Activated naive CD8-positive, alpha-beta T cell treated with anti-CD3 and anti-CD28 coated beads, Interleukin-2, amount 10 ng/mL, durations not matched to agents 7 days and 5 days (primary cell): ENCODE results near the gene CIB1. TPM values are rescaled to one million over a fixed set of nuclear protein-coding genes. Genes with fewer than 3 reads are reported as not detected.
A peak's percentile ranks its signal among the peaks of the same experiment; 100 is the strongest.

Source experiments
- ATAC-seq: fragments of 150-1000 bp; cut with Tn5 transposase; one replicate; pipeline ENCODE4 v1.10.0; 2021; ENCODE audit warnings: low read depth, moderate library complexity
- POLR2A ChIA-PET: fragments of 350-600 bp; sonication (Branson Sonifier 250); formaldehyde crosslinking; loops from one replicate; lab custom pipeline; 2021; ENCODE audit warnings: antibody characterized with exemption; lab: Charles Lee
- DNase-seq: peaks from one replicate; pipeline ENCODE4 v3.0.0; 2021
- H3K27ac Mint-ChIP-seq: one replicate; pipeline ENCODE4 v1.8.0; 2022; ENCODE audit warnings: mild to moderate bottlenecking, mixed read lengths
- H3K27me3 Mint-ChIP-seq: one replicate; pipeline ENCODE4 v1.8.0; 2022; ENCODE audit warnings: mild to moderate bottlenecking, moderate library complexity, mixed read lengths
- H3K36me3 Mint-ChIP-seq: one replicate; pipeline ENCODE4 v1.8.0; 2021; ENCODE audit warnings: mild to moderate bottlenecking, mixed read lengths
- H3K4me1 Mint-ChIP-seq: one replicate; pipeline ENCODE4 v1.8.0; 2021; ENCODE audit warnings: mixed read lengths
- H3K4me3 Mint-ChIP-seq: one replicate; pipeline ENCODE4 v1.8.0; 2022; ENCODE audit warnings: mild to moderate bottlenecking, moderate library complexity, mixed read lengths
- H3K9me3 Mint-ChIP-seq: one replicate; pipeline ENCODE4 v1.8.0; 2021; ENCODE audit warnings: mixed read lengths
- total RNA-seq, 2 experiments: library from RNA; stranded (reverse); gene quantifications; one replicate each; pipeline ENCODE4 v1.2.3, GENCODE V29; 2021

CIB1 gene
- total RNA-seq, 2 experiments from 2014 or later = 129 to 130 TPM

GRCh38 chr15:90222547-90222946 lies 11.2 kb downstream of the CIB1 start:
- H3K27ac Mint-ChIP-seq = no peak overlapping the region
- H3K9me3 Mint-ChIP-seq = no peaks in the 10 kb centered on the region
- H3K4me1 Mint-ChIP-seq = peaks cover 5% of the 10 kb centered on the region
- POLR2A ChIA-PET = interaction anchor here (1.2 kb wide), 1 partner anchor 30 kb away, joined by 3 read pairs; no protein-coding TSS in a partner anchor
- ATAC-seq (no peak), DNase-seq (no peak)
- H3K36me3 Mint-ChIP-seq = no peaks in the 10 kb centered on the region
- no peak overlapping the region for H3K4me3 Mint-ChIP-seq
- H3K27me3 Mint-ChIP-seq = no peaks in the 10 kb centered on the region

- no peaks in the 10 kb centered on the region for H3K27me3 Mint-ChIP-seq
- no peaks in the 10 kb centered on the region for H3K9me3 Mint-ChIP-seq
- no peak overlapping the region for H3K27ac Mint-ChIP-seq
- no peaks in the 10 kb centered on the region for H3K36me3 Mint-ChIP-seq
- H3K4me3 Mint-ChIP-seq = no peak overlapping the region
- DNase-seq = no peak
- ATAC-seq = no peak
- POLR2A ChIA-PET = interaction anchor here (0.7 to 2.4 kb wide), 2 partner anchors 10 to 20 kb away, joined by 3 to 12 read pairs; partner anchors contain the start of gene SEMA4B
- peaks cover 5% of the 10 kb centered on the region for H3K4me1 Mint-ChIP-seq
Measured at GRCh38 chr15:90221246-90221900, 12.4 kb downstream of the CIB1 start.

DNA sequence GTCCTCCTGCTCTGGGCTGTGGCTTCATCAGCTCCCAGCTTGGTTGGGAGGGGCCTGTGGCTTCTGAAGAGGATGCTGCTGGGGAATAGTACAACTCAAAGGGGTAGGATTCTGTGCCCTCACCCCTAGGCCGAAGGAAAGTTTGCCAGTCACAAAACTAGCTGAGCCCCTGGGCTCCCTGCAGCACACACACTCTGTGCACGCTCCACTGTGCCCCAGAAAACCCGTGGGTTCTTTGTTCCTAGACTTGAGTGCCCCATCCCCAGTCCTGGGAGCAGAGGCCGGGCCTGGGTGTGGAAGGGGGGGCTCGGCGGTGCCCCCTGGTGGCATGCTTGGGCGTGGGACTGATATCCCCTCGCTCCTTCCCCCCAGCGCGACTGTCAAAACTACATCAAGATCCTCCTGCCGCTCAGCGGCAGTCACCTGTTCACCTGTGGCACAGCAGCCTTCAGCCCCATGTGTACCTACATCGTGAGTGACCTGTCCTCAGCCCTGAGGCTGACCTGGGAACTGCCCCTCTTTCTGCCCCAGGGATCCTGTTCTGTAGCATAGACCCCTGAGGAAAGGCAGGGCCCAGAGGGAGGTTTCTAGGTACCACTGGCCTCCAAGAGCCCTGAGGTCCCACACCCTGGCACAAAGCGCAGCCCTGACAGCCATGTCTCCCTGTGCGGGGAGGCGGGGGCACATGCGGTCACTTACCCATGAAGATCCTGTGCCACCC lies 14.2 kb downstream of the CIB1 start:
- peak; percentile 80 for DNase-seq

GRCh38 chr15:90217671-90218394 lies 15.9 kb downstream of the CIB1 start:
- no peak overlapping the region for H3K4me3 Mint-ChIP-seq
- H3K9me3 Mint-ChIP-seq = no peaks in the 10 kb centered on the region
- H3K27ac Mint-ChIP-seq = no peak overlapping the region
- ATAC-seq (no peak), DNase-seq (no peak)
- POLR2A ChIA-PET = interaction anchor here (0.7 to 1.0 kb wide), 3 partner anchors 13 to 17 kb away, joined by 3 to 4 read pairs (median 4); partner anchors contain the start of genes CIB1, GDPGP1 and SEMA4B
- H3K36me3 Mint-ChIP-seq = no peaks in the 10 kb centered on the region
- peaks cover 8% of the 10 kb centered on the region for H3K4me1 Mint-ChIP-seq
- H3K27me3 Mint-ChIP-seq = no peaks in the 10 kb centered on the region

More for the DNA sequence above, 14.2 kb downstream of the CIB1 start:
- Mint-ChIP-seq H3K4me1 (peaks cover 8% of the 10 kb centered on the region), H3K4me3 (no peak overlapping the region), H3K9me3 (no peaks in the 10 kb centered on the region), H3K27me3 (no peaks in the 10 kb centered on the region), H3K27ac (no peak overlapping the region), H3K36me3 (no peaks in the 10 kb centered on the region)
- ATAC-seq = peak; percentile 86
- POLR2A ChIA-PET = interaction anchor here (2.4 kb wide), 1 partner anchor 12 kb away, joined by 12 read pairs; no protein-coding TSS in a partner anchor

DNA sequence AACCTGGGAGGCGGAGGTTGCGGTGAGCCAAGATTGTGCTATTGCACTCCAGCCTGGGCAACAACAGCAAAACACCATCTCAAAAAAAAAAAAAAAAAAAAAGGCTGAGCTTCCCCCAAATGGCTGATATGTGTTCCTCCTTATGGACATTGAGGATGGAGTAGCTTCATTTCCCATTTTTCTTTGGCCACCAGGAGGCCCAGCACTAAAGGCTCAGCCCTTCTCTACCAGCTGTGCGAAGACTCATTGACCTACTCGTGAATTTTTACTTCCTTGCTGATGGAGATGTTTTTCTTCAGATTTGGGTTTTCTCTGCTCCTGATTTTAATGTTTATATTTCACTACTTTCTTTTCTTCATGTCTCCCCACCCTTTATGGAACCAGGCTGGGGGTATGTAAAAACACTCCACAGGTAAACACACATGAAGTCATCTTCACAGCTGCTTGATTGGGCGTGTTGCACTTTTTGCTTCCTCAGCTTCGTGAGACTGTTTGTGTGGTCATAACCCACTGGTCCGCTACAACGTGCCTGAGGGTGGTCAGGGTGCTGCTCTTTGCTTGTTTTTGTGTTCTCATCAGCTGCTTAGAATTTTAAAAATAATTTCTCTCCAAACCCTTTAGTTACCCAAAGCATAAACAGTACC lies 19.1 kb downstream of the CIB1 start:
- POLR2A ChIA-PET = interaction anchor here (1.3 kb wide), 1 partner anchor 18 kb away, joined by 4 read pairs; no protein-coding TSS in a partner anchor
- Mint-ChIP-seq H3K9me3 (no peaks in the 10 kb centered on the region), H3K4me3 (no peak overlapping the region), H3K27me3 (no peaks in the 10 kb centered on the region), H3K4me1 (peaks cover 15% of the 10 kb centered on the region), H3K27ac (no peak overlapping the region), H3K36me3 (peaks cover 5% of the 10 kb centered on the region)
- no peak for DNase-seq
- no peak for ATAC-seq

DNA sequence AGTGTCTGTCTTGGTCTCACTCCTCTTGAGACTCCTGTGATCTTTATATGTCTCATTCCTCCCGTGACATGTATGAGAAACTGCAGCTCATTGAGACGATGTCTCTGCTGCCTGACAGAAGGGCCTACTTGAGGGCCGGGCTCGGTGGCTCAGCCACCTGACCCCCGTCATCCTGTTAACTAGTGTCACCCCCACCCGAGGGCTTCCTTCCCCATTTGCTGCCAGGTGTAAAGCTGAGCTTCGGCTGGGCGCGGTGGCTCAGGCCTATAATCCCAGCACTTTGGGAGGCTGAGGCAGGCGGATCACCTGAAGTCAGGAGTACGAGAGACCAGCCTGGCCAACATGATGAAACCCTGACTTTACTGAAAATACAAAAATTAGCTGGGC lies 19.9 kb downstream of the CIB1 start:
- Mint-ChIP-seq H3K4me3 (no peak overlapping the region), H3K27me3 (no peaks in the 10 kb centered on the region), H3K4me1 (peaks cover 12% of the 10 kb centered on the region), H3K9me3 (no peaks in the 10 kb centered on the region), H3K27ac (no peak overlapping the region), H3K36me3 (peaks cover 5% of the 10 kb centered on the region)
- POLR2A ChIA-PET = no interaction called here
- DNase-seq (no peak), ATAC-seq (no peak)

- no peaks in the 10 kb centered on the region for H3K27me3 Mint-ChIP-seq
- no peaks in the 10 kb centered on the region for H3K9me3 Mint-ChIP-seq
- peaks cover 12% of the 10 kb centered on the region for H3K4me1 Mint-ChIP-seq
- no peak overlapping the region for H3K4me3 Mint-ChIP-seq
- ATAC-seq = no peak
- peaks cover 5% of the 10 kb centered on the region for H3K36me3 Mint-ChIP-seq
- DNase-seq = no peak
- no peak overlapping the region for H3K27ac Mint-ChIP-seq
- POLR2A ChIA-PET = no interaction called here
Measured at GRCh38 chr15:90213122-90213817, 20.5 kb downstream of the CIB1 start.

GRCh38 chr15:90212221-90213098 lies 21.3 kb downstream of the CIB1 start:
- Mint-ChIP-seq H3K9me3 (no peaks in the 10 kb centered on the region), H3K4me1 (peaks cover 12% of the 10 kb centered on the region), H3K27me3 (no peaks in the 10 kb centered on the region), H3K27ac (no peak overlapping the region), H3K4me3 (no peak overlapping the region), H3K36me3 (peaks cover 5% of the 10 kb centered on the region)
- DNase-seq (no peak), ATAC-seq (no peak)
- POLR2A ChIA-PET = no interaction called here

- no peak for ATAC-seq
- peaks cover 5% of the 10 kb centered on the region for H3K36me3 Mint-ChIP-seq
- no peak overlapping the region for H3K4me3 Mint-ChIP-seq
- no peak for DNase-seq
- H3K9me3 Mint-ChIP-seq = no peaks in the 10 kb centered on the region
- H3K27me3 Mint-ChIP-seq = no peaks in the 10 kb centered on the region
- H3K27ac Mint-ChIP-seq = no peak overlapping the region
- POLR2A ChIA-PET = no interaction called here
- H3K4me1 Mint-ChIP-seq = peaks cover 12% of the 10 kb centered on the region
Measured at GRCh38 chr15:90211440-90212143, 22.1 kb downstream of the CIB1 start.

DNA sequence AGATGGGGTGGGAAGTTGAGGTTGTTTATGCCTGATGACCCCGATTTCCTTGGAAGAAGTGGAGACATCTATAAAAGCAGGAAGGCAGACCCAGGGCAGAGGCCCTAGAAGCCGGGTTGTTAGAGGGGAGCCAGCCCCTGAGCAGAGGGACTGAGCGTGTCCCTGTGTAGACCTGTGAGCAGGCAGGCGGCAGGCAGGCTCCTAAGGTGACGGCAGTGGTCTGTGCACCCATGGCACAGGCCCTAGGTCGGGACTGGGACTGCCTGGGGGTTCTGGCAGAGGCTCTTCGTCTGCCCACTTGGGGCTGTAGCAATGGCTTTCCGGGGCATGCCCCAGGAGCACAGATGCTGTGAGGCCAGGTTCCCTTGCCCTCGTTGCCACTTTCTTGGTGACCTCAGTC lies 22.7 kb downstream of the CIB1 start:
- no peak for DNase-seq
- Mint-ChIP-seq H3K4me3 (no peak overlapping the region), H3K27me3 (no peaks in the 10 kb centered on the region), H3K4me1 (peaks cover 9% of the 10 kb centered on the region), H3K9me3 (no peaks in the 10 kb centered on the region), H3K27ac (no peak overlapping the region), H3K36me3 (peaks cover 5% of the 10 kb centered on the region)
- no peak for ATAC-seq
- POLR2A ChIA-PET = no interaction called here

- Mint-ChIP-seq H3K4me1 (peaks cover 9% of the 10 kb centered on the region), H3K27me3 (no peaks in the 10 kb centered on the region), H3K9me3 (no peaks in the 10 kb centered on the region), H3K27ac (no peak overlapping the region), H3K4me3 (no peak overlapping the region), H3K36me3 (peaks cover 5% of the 10 kb centered on the region)
- ATAC-seq = no peak
- no peak for DNase-seq
- POLR2A ChIA-PET = no interaction called here
Measured at GRCh38 chr15:90210593-90210992, 23.1 kb downstream of the CIB1 start.
